ENCODE measurements around the gene OR9Q1. TPM values are rescaled to one million over a fixed set of nuclear protein-coding genes. Genes with fewer than 3 reads are reported as not detected.
A peak's percentile ranks its signal among the peaks of the same experiment; 100 is the strongest.

The OR9Q1 gene
- total and polyA plus RNA-seq, 2 of the 13 experiments (the other 11 are each of a cell fraction or from before 2014, with no cell fraction given) = not detected

DNA sequence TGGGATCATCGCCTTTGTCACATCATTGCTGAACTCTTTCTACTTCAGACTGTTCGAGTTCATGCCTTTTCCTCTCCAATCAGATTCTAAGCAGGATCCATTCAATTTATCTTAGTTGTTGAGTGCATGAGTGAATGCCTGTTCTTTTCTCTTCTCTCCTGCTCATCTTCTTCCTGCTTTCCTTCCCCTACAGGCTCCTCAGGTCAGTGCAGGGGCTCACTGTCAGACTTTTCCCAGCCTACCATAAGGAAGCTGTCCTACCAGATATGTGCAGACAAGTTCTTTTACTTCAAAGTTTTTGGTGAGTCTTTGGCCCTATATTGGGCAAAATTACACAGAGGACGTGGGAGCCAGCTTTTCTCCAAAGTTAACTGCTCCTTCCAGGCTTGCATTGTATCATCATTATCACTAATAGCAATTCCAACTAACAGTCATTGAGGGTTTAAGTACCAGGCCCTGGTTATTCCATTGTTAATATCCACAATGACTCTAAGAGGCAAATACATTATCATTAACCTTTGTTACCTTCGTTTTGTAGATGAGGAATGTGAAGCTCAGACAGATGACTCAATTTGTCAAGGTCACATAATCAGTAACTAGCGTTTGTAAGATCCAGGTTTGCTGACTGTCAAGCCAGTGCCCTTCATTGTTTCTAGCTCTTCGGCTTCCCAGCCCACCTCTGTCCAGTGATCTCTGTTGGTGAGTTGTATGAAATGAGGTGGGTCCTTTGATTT lies 37.4 kb downstream of the OR9Q1 start (continued):
- TF ChIP-seq, protein P1, sequence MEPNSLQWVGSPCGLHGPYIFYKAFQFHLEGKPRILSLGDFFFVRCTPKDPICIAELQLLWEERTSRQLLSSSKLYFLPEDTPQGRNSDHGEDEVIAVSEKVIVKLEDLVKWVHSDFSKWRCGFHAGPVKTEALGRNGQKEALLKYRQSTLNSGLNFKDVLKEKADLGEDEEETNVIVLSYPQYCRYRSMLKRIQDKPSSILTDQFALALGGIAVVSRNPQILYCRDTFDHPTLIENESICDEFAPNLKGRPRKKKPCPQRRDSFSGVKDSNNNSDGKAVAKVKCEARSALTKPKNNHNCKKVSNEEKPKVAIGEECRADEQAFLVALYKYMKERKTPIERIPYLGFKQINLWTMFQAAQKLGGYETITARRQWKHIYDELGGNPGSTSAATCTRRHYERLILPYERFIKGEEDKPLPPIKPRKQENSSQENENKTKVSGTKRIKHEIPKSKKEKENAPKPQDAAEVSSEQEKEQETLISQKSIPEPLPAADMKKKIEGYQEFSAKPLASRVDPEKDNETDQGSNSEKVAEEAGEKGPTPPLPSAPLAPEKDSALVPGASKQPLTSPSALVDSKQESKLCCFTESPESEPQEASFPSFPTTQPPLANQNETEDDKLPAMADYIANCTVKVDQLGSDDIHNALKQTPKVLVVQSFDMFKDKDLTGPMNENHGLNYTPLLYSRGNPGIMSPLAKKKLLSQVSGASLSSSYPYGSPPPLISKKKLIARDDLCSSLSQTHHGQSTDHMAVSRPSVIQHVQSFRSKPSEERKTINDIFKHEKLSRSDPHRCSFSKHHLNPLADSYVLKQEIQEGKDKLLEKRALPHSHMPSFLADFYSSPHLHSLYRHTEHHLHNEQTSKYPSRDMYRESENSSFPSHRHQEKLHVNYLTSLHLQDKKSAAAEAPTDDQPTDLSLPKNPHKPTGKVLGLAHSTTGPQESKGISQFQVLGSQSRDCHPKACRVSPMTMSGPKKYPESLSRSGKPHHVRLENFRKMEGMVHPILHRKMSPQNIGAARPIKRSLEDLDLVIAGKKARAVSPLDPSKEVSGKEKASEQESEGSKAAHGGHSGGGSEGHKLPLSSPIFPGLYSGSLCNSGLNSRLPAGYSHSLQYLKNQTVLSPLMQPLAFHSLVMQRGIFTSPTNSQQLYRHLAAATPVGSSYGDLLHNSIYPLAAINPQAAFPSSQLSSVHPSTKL (CRISPR knock-in tag; IDR thresholded peaks at IDR 0.05) = peak; percentile 89
- peak; percentile 83 for TF ChIP-seq RARA (CRISPR knock-in tag; IDR thresholded peaks at IDR 0.05)

DNA sequence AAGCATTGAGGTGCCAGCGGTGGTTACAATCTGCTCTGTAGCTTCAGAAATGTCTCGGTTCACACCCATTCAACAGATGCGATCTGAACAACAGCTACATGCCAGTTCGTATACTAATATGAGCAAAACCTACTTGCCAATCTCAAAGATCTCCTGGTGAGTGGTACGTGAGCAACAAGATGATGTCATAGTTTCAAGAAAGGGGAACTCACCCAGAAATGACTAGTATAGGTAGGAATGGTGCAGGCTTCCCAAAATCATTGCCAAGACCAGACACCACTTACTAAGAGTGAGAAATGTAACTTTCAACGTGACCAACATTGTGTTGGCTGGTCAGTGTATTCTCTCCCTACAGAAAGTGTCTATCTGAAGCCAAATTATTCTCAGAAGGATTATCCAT lies 38.1 kb downstream of the OR9Q1 start:
- ATAC-seq = no peak
- TSS peak; percentile 87 for BruUV-seq (replicated peaks)
- H3K4me2 ChIP-seq (ENCODE audit: low read depth, low read length) = peak overlapping the region; percentile 50
- peak overlapping the region; percentile 15; the same call in 1 of the 2 replicates for H3K9ac ChIP-seq (ENCODE audit: insufficient read depth, low read depth, low read length)
- no peaks in the 10 kb centered on the region for H3K36me3 ChIP-seq (replicated peaks in 1 of 2; ENCODE audit: control insufficient read depth in 1 of 2, insufficient read depth in 2 of 2, low read length in 2 of 2)
- no peak overlapping the region for H3K4me3 ChIP-seq (replicated peaks in 1 of 3; ENCODE audit: insufficient read depth in 1 of 3, low read depth in 2 of 3, low read length in 3 of 3)
- ChIA-PET CTCF (ENCODE audit: low intra/inter-chr PET ratio, low total read pairs) (no interaction called here), POLR2A (interaction anchor here (1.0 to 1.3 kb wide), 3 partner anchors 8 to 225 kb away, joined by 3 to 4 read pairs (median 3); no protein-coding TSS in a partner anchor)
- DNase-seq (ENCODE audit: low spot score) = no peak
- H3K27me3 ChIP-seq (ENCODE audit: control insufficient read depth in 1 of 2, insufficient read depth in 2 of 2, low read length in 2 of 2) = no peaks in the 10 kb centered on the region
- peaks cover 89% of the 10 kb centered on the region for H3K4me1 ChIP-seq (ENCODE audit: insufficient read depth, low read length)
- no peak overlapping the region for H2AFZ ChIP-seq (ENCODE audit: low read length)
- H3K9me3 ChIP-seq (ENCODE audit: low read length) = no peaks in the 10 kb centered on the region
- in situ Hi-C loops (cut with HindIII; ENCODE audit: extremely low pct_ligation_motif_present, low pct_unique_long_range_greater_than_20kb) = no loop called here
- intact Hi-C loops (cut with micrococcal nuclease; ENCODE audit: unreplicated experiment) = loop anchor here (10.0 kb wide), 1 partner anchor 453 kb away; no protein-coding TSS in a partner anchor
- no peaks in the 10 kb centered on the region for H4K20me1 ChIP-seq (ENCODE audit: insufficient read depth, low read length)
- 54% methylated on average over 6 of the region's 6 CpGs for WGBS (ENCODE audit: low lambda C conversion rate)
- TF ChIP-seq ATF7 (IDR thresholded peaks at IDR 0.05) (peak; percentile 93), ATF7 (CRISPR knock-in tag; IDR thresholded peaks at IDR 0.05) (no peak), GATAD1 (CRISPR knock-in tag; IDR thresholded peaks at IDR 0.05) (no peak), DMAP1 (CRISPR knock-in tag; IDR thresholded peaks at IDR 0.05) (peak; percentile 11; the same call in 1 of the 2 replicates), MTA3 (CRISPR knock-in tag; IDR thresholded peaks at IDR 0.05) (no peak), CREB1 (IDR thresholded peaks at IDR 0.05) (peak; percentile 31; the same call in 1 of the 2 replicates), CREB1 (CRISPR knock-in tag; IDR thresholded peaks at IDR 0.05) (no peak)
- TF ChIP-seq, protein P2, sequence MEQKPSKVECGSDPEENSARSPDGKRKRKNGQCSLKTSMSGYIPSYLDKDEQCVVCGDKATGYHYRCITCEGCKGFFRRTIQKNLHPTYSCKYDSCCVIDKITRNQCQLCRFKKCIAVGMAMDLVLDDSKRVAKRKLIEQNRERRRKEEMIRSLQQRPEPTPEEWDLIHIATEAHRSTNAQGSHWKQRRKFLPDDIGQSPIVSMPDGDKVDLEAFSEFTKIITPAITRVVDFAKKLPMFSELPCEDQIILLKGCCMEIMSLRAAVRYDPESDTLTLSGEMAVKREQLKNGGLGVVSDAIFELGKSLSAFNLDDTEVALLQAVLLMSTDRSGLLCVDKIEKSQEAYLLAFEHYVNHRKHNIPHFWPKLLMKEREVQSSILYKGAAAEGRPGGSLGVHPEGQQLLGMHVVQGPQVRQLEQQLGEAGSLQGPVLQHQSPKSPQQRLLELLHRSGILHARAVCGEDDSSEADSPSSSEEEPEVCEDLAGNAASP (CRISPR knock-in tag; IDR thresholded peaks at IDR 0.05; ENCODE audit: borderline replicate concordance) = no peak
- TF ChIP-seq, protein P3, sequence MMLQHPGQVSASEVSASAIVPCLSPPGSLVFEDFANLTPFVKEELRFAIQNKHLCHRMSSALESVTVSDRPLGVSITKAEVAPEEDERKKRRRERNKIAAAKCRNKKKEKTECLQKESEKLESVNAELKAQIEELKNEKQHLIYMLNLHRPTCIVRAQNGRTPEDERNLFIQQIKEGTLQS (CRISPR knock-in tag; IDR thresholded peaks at IDR 0.05) = no peak
- TF ChIP-seq, protein P4, sequence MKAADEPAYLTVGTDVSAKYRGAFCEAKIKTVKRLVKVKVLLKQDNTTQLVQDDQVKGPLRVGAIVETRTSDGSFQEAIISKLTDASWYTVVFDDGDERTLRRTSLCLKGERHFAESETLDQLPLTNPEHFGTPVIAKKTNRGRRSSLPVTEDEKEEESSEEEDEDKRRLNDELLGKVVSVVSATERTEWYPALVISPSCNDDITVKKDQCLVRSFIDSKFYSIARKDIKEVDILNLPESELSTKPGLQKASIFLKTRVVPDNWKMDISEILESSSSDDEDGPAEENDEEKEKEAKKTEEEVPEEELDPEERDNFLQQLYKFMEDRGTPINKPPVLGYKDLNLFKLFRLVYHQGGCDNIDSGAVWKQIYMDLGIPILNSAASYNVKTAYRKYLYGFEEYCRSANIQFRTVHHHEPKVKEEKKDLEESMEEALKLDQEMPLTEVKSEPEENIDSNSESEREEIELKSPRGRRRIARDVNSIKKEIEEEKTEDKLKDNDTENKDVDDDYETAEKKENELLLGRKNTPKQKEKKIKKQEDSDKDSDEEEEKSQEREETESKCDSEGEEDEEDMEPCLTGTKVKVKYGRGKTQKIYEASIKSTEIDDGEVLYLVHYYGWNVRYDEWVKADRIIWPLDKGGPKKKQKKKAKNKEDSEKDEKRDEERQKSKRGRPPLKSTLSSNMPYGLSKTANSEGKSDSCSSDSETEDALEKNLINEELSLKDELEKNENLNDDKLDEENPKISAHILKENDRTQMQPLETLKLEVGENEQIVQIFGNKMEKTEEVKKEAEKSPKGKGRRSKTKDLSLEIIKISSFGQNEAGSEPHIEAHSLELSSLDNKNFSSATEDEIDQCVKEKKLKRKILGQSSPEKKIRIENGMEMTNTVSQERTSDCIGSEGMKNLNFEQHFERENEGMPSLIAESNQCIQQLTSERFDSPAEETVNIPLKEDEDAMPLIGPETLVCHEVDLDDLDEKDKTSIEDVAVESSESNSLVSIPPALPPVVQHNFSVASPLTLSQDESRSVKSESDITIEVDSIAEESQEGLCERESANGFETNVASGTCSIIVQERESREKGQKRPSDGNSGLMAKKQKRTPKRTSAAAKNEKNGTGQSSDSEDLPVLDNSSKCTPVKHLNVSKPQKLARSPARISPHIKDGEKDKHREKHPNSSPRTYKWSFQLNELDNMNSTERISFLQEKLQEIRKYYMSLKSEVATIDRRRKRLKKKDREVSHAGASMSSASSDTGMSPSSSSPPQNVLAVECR (CRISPR knock-in tag; IDR thresholded peaks at IDR 0.05; ENCODE audit: borderline replicate concordance) = no peak
- peak; percentile 48 for FAIRE-seq
- H3K27ac ChIP-seq (ENCODE audit: extremely low read length, insufficient read depth, low read length) = peak overlapping the region; percentile 60
- no peaks in the 10 kb centered on the region for H3K79me2 ChIP-seq (ENCODE audit: insufficient read depth, low read length)
